A204.1 (cell line): Measurements from ENCODE around the gene SLC6A18.
"Not testable (repeated sequence)": the region's sequence is repeated elsewhere in the genome, so short reads cannot be mapped to it uniquely, and the experiment has no call there.

Experiments used
- FAIRE-seq: peaks from 2 replicates; lab custom pipeline; 2012; peaks lifted over from hg19 to GRCh38; lab: Jason Lieb, UNC

Gene SLC6A18

DNA sequence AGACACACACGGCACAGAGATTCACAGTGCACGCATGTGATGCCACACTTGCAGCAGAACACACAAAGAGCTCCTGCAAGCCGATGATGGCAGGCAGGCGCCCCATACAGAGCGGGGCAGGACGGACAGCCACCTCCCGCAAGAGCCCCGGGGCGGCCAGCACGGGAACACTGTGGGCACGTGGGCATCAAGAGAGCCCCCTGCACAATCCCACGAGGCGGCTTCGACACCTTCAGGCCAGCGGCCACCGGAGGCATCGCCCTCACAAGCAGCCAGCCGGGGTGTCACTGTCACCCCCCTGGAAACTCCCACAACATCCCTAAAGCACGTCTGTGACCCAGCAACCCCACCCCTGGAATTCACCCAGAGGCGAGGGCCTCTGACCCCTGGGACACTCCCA is 51.7 kb downstream of the SLC6A18 start:
- FAIRE-seq, result no peak

DNA sequence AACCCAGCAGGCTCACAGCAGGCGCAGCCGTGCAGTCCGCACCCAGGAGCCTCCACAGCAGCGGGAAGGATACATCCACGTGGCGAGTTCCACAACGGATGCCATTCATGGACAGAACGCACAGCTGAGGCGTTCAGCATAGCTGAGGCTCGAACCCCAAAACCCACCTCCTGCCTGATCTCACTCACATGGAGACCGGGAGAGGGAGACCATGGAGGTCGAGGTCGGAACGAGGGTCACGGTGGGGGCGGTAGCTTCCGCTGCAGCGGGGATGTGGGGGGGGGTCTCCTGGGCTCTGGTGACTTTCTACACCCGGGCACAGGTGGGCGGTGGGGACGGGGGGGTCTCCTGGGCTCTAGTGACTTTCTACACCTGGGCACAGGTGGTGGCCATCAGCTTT is 52.1 kb downstream of the SLC6A18 start:
- no peak for FAIRE-seq

DNA sequence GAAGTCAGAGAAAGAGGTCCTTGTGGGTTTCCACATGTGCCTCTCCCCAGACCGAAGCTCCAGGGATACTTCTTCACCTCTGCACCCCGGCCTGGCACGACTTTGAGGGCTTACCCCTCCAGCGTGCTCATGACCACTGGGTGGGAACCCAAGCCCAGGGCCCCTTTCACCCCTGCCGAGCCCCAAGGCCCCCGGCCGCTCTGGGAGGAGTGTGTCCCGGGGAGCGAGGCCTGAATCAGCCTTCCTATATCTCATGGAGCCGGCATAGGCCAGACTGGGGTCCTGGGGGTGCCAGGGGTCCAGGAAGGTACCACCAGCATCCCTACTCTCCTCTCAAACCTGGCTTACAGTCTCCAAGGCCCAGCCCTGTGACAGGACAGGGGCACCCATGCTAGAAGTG is 52.6 kb downstream of the SLC6A18 start:
- no peak for FAIRE-seq

DNA sequence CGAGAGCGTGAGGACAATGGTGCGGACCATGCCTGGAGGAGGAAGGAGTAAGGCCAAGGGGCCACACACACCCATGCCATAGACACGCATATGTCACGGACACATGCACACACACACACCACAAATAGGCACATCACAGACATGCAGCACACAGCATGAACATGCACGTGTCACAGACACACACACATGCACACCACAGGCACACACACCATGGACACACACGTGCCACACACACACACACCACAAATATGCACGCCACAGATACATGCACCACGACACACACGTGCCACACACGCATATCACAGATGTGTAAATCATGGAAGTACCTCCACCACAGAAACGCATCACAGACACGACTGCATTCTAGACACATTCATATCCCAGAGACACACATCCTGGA is 53.0 kb downstream of the SLC6A18 start:
- FAIRE-seq, result no peak

GRCh38 chr5:1278656-1279442 is 53.7 kb downstream of the SLC6A18 start:
- no peak for FAIRE-seq

GRCh38 chr5:1279443-1280151 is 54.4 kb downstream of the SLC6A18 start:
- FAIRE-seq, result no peak

GRCh38 chr5:1280177-1281037 is 55.2 kb downstream of the SLC6A18 start:
- FAIRE-seq, result no peak

GRCh38 chr5:1281038-1281882 is 56.1 kb downstream of the SLC6A18 start:
- no peak for FAIRE-seq

DNA sequence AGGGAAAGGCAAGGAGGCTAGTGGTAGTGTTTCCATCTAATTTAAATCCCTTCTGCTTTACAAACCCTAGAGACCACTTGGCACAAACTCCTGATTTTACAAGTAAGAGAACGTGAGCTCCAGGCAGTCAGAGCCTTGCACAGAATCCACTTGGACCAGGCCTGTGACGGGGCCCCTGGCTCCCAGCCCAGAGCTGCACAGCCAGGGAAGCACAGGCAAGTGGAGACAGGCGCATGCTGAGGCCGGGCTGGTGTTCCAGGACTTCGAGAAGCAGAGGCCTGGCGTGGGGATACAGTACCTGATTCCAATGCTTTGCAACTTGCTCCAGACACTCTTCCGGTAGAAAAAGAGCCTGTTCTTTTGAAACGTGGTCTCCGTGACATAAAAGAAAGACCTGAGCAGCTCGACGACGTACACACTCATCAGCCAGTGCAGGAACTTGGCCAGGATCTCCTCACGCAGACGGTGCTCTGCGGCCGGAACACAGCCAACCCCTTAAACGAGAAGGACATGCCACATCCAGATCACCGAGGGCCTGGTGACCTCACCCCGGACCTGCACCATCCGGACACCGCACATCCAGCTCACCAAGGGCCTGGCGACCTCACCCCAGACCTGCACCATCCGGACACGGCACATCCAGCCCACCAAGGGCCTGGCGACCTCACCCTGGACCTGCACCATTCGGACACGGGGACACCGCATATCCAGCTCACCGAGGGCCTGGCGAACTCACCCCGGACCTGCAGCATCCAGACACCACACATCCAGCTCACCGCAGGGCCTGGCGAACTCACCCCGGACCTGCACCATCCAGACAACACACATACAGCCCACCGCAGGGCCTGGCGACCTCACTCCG is 57.2 kb downstream of the SLC6A18 start:
- FAIRE-seq, result no peak

DNA sequence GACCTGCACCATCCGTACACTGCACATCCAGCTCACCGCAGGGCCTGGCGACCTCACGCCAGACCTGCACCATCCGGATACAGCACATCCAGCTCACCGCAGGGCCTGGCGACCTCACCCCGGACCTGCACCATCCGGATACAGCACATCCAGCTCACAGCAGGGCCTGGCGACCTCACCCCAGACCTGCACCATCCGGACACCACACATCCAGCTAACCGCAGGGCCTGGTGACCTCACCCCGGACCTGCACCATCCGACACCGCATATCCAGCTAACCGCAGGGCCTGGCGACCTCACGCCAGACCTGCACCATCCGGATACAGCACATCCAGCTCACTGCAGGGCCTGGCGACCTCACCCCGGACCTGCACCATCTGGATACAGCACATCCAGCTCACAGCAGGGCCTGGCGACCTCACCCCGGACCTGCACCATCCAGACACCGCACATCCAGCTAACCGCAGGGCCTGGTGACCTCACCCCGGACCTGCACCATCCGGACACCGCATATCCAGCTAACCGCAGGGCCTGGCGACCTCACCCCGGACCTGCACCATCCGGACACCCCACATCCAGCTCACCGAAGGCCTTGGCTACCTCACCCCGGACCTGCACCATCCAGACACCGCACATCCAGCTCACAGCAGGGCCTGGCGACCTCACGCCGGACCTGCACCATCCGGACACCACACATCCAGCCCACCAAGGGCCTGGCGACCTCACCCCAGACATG is 58.0 kb downstream of the SLC6A18 start:
- not testable (repeated sequence) for FAIRE-seq

DNA sequence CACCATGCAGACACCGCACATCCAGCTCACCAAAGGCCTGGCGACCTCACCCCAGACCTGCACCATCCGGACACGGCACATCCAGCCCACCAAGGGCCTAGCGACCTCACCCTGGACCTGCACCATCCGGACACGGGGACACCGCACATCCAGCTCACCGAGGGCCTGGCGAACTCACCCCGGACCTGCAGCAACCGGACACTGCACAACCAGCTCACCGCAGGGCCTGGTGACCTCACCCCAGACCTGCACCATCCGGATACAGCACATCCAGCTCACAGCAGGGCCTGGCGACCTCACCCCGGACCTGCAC is 58.5 kb downstream of the SLC6A18 start:
- not testable (repeated sequence) for FAIRE-seq

- FAIRE-seq, result not testable (repeated sequence)
Measured at GRCh38 chr5:1284336-1284970, 59.3 kb downstream of the SLC6A18 start.

- no peak for FAIRE-seq
Measured at GRCh38 chr5:1285141-1285540, 60.0 kb downstream of the SLC6A18 start.

DNA sequence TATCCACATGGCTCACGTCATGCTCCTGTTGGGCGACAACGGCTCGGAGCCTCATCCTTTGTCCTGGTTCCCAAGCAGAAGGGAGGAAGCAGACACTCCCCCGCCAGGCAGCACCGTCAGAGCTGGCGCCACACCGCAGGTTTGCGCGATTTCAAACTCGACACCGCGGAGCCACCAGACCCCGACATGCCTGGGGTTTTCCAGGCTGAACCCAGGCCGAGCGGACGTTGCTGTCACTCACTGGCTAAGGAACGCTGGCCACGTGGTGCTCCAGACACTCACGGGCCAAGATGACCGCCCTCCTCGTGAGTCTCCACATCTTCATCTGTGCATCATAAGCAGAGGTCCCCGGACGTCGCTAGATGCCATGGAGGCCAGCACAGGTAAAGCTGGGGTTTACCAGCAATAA is 60.7 kb downstream of the SLC6A18 start:
- FAIRE-seq, result no peak

GRCh38 chr5:1288439-1289335 is 63.5 kb downstream of the SLC6A18 start:
- FAIRE-seq, result no peak

DNA sequence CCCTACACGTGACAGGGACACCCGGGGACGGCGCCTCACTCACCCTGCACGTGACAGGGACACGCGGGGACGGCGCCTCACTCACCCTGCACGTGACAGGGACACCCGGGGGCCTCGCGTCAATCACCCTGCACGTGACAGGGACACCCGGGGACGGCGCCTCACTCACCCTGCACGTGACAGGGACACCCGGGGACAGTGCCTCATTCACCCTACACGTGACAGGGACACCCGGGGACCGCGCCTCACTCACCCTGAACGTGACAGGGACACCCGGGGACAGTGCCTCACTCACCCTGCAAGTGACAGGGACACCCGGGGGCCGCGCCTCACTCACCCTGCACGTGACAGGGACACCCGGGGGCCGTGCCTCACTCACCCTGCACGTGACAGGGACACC is 64.4 kb downstream of the SLC6A18 start:
- FAIRE-seq, result not testable (repeated sequence)

- FAIRE-seq, result not testable (repeated sequence)
Measured at GRCh38 chr5:1290956-1291355, 65.8 kb downstream of the SLC6A18 start.

DNA sequence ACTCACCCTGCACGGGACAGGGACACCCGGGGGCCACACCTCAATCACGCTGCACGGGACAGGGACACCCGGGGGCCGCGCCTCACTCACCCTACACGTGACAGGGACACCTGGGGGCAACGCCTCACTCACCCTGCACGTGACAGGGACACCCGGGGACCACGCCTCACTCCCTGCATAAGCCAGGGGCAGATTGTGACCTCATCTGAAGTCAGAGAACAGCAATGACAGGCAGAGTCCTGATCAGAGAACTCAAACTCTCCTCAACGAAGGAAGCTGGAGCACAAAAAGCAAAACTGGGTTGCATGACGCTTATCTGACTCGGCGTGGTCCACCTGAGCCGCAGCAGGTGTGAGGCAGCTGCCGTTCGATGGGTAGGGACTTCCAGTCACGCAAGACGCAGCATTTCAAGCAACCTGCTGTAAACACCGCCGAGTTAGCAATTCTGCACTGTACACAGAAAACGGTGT is 66.5 kb downstream of the SLC6A18 start:
- FAIRE-seq, result no peak

- no peak for FAIRE-seq
Measured at GRCh38 chr5:1292139-1292538, 67.0 kb downstream of the SLC6A18 start.
